ENCODE data around the gene F2RL2.

F2RL2 gene

GRCh38 chr5:76600716-76601115 is 22.5 kb downstream of the F2RL2 start:
- TF ChIP-seq ZFX (IDR thresholded peaks at IDR 0.05) (no peak), CTCF (conservative IDR thresholded peaks at IDR 0.05) (no peak)
- no peak overlapping the region for H3K27ac ChIP-seq

GRCh38 chr5:76598531-76598930 is 24.7 kb downstream of the F2RL2 start:
- no peak overlapping the region for H3K27ac ChIP-seq
- no peak for TF ChIP-seq CTCF (conservative IDR thresholded peaks at IDR 0.05)

GRCh38 chr5:76595755-76596481 is 27.3 kb downstream of the F2RL2 start:
- no peak overlapping the region for H3K27ac ChIP-seq
- no peak for TF ChIP-seq CTCF (conservative IDR thresholded peaks at IDR 0.05)

- H3K27ac ChIP-seq, result no peak overlapping the region
- TF ChIP-seq CTCF (conservative IDR thresholded peaks at IDR 0.05) (no peak), ZFX (IDR thresholded peaks at IDR 0.05) (no peak)
These were observed 29.1 kb downstream of the F2RL2 start for GRCh38 chr5:76594107-76594506.

GRCh38 chr5:76592692-76593091 is 30.5 kb downstream of the F2RL2 start:
- TF ChIP-seq ZFX (IDR thresholded peaks at IDR 0.05) (no peak), CTCF (conservative IDR thresholded peaks at IDR 0.05) (no peak)

GRCh38 chr5:76591366-76591765 is 31.8 kb downstream of the F2RL2 start:
- TF ChIP-seq ZFX (IDR thresholded peaks at IDR 0.05) (no peak), CTCF (conservative IDR thresholded peaks at IDR 0.05) (no peak)
- no peak overlapping the region for H3K27ac ChIP-seq

More at GRCh38 chr5:76592692-76593091, 30.5 kb downstream of the F2RL2 start:
- no peak overlapping the region for H3K27ac ChIP-seq

- no peak overlapping the region for H3K27ac ChIP-seq
- TF ChIP-seq CTCF (conservative IDR thresholded peaks at IDR 0.05) (no peak), ZFX (IDR thresholded peaks at IDR 0.05) (no peak)
These were observed 33.2 kb downstream of the F2RL2 start for GRCh38 chr5:76590027-76590426.
